ENCODE results near the gene POU2F1.

- TF ChIP-seq CTCF (IDR thresholded peaks at IDR 0.05) = no peak
- no peak for TF ChIP-seq POLR2A (IDR thresholded peaks at IDR 0.05)
- no peak for TF ChIP-seq EP300 (IDR thresholded peaks at IDR 0.05)
Measured at GRCh38 chr1:167186771-167187170, 33.9 kb upstream of the POU2F1 start.

All from tibial nerve (tissue), 4 donors.